ENCODE data around the gene ACSL3. TPM values are rescaled to one million over a fixed set of nuclear protein-coding genes. Genes with fewer than 3 reads are reported as not detected.

The ACSL3 gene
- total RNA-seq, 1 donor from 2014 or later, result 95.8 TPM

DNA sequence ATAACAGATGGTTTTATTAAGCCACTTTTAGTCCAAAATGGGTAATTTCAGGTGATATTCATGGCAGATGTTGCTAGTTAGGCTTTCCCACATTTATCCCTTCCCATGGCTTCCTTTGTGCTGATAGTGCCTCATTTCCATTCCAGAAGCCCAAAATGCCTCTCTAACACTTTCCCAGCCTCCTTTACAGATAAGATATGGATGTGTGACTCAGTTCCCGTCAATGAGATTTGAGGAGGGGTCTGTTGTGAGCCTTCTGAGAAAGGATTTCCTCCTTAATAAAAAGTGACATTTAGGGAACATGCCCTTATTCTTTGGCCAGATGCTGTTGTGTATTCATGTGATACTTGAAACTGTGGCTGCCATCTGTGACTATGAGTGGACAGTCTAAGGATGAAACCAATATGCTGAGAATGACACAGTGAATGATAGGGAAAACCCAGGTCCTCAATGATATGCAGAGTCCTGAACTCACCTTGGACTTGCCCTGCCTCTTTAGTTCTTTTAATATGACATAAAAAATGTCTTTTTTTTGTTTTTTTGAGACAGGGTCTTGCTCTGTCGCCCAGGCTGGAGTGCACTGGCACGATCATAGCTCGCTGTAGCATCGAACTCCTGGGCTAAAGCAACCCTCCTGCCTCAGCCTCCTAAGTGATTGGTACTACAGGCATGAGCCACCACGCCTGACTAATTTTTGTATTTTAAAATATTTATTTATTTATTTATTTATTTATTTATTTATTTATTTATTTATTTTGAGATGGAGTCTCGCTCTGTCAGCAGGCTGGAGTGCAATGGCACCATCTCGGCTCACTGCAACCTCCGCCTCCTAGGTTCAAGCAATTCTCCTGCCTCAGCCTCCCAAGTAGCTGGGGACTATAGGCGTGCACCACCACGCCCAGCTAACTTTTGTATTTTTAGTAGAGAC, 5.8 kb upstream of the ACSL3 start:
- TF ChIP-seq, protein P1, sequence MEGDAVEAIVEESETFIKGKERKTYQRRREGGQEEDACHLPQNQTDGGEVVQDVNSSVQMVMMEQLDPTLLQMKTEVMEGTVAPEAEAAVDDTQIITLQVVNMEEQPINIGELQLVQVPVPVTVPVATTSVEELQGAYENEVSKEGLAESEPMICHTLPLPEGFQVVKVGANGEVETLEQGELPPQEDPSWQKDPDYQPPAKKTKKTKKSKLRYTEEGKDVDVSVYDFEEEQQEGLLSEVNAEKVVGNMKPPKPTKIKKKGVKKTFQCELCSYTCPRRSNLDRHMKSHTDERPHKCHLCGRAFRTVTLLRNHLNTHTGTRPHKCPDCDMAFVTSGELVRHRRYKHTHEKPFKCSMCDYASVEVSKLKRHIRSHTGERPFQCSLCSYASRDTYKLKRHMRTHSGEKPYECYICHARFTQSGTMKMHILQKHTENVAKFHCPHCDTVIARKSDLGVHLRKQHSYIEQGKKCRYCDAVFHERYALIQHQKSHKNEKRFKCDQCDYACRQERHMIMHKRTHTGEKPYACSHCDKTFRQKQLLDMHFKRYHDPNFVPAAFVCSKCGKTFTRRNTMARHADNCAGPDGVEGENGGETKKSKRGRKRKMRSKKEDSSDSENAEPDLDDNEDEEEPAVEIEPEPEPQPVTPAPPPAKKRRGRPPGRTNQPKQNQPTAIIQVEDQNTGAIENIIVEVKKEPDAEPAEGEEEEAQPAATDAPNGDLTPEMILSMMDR (conservative IDR thresholded peaks at IDR 0.05), result no peak
- Mint-ChIP-seq H3K27ac (no peak overlapping the region), H3K4me1 (ENCODE audit: unreplicated experiment) (peaks cover 4% of the 10 kb centered on the region), H3K9me3 (no peaks in the 10 kb centered on the region), H3K27me3 (peaks cover 2% of the 10 kb centered on the region), H3K36me3 (no peaks in the 10 kb centered on the region), H3K4me3 (no peak overlapping the region)
- DNase-seq (ENCODE audit: extremely low spot score, unreplicated experiment), result no peak

DNA sequence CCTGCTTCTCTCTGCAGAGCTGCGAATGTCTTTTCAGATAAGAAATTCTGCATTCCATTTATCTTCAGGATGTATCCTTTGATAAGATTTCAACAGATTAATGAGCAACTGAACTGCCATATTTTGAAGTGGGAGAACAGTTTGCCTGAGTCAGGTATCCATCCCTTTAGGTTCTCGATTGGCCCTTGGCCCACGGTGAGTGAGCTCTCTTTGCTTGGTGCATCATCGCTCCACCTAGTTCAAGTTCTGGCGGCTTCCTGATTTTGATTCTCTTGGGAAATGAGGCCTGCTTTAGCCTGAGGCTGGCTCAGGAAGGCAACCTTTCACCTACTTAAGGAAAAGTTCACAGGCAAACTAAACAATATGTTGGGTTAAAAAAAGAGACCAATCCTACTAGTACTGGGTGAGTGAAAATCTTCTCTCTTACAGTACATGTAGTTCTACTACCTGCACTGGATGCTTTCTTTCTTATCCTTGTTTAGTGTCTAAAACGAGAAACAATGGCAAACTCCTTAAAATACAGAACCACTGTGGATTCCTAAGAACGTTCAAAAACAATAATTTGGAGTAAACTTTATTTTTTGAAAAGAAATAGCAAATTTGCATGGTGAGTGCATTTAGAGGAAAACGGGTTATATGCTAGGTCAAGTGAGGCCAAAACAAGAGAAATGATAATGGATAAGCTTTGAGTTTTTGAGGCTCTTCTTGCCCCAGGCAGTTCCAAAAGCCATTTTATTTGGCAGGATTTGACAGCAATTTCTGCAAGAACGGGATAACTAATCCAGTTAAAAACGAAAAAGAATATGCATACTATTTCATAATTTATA, 837 bp upstream of the ACSL3 start:
- TF ChIP-seq, protein P1 (conservative IDR thresholded peaks at IDR 0.05), result no peak
- no peaks in the 10 kb centered on the region for H3K36me3 Mint-ChIP-seq
- peak overlapping the region; percentile 87 for H3K4me3 Mint-ChIP-seq
- DNase-seq (ENCODE audit: extremely low spot score, unreplicated experiment), result no peak
- H3K27me3 Mint-ChIP-seq, result no peaks in the 10 kb centered on the region
- no peaks in the 10 kb centered on the region for H3K9me3 Mint-ChIP-seq
- H3K4me1 Mint-ChIP-seq (ENCODE audit: unreplicated experiment), result peaks cover 7% of the 10 kb centered on the region
- H3K27ac Mint-ChIP-seq, result peak overlapping the region; percentile 89

DNA sequence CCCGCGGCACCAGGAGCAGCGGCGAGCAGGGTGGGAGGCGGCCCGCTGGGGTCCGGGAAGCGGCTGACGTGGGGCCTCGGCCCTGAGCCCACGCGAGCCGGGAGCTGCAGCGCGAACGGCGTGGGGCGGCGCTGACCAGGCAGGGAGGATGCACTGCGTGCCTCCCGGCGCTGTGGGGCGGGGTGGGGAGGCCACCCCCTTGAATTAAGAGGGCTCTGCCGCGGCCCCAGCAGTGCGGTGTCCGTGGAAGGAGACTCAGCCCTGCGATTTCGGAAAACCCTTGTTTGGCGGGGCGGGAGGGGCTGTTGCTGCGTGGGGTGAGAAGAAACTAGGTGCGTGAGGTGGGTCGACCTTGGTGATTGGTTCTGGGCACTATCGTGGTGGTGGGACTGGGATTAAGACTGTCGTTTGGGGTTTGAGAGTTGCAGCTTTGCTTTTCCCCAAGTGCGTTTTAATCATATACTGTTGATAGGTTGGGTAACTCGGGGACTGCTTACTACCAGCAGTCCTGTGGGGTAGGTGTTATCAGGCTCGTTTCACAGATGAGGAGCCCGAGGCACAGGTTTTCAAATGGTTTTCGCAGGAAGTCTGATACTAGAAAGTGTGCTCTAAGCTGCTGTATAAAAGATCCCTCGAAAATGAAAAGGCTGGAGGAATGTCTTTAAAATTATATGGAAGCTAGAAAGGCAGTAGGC, 722 bp downstream of the ACSL3 start:
- Mint-ChIP-seq H3K9me3 (no peaks in the 10 kb centered on the region), H3K4me1 (ENCODE audit: unreplicated experiment) (peaks cover 13% of the 10 kb centered on the region), H3K36me3 (no peaks in the 10 kb centered on the region), H3K4me3 (no peak overlapping the region), H3K27ac (no peak overlapping the region), H3K27me3 (no peaks in the 10 kb centered on the region)
- TF ChIP-seq, protein P1 (conservative IDR thresholded peaks at IDR 0.05), result peak; percentile 7
- no peak for DNase-seq (ENCODE audit: extremely low spot score, unreplicated experiment)

DNA sequence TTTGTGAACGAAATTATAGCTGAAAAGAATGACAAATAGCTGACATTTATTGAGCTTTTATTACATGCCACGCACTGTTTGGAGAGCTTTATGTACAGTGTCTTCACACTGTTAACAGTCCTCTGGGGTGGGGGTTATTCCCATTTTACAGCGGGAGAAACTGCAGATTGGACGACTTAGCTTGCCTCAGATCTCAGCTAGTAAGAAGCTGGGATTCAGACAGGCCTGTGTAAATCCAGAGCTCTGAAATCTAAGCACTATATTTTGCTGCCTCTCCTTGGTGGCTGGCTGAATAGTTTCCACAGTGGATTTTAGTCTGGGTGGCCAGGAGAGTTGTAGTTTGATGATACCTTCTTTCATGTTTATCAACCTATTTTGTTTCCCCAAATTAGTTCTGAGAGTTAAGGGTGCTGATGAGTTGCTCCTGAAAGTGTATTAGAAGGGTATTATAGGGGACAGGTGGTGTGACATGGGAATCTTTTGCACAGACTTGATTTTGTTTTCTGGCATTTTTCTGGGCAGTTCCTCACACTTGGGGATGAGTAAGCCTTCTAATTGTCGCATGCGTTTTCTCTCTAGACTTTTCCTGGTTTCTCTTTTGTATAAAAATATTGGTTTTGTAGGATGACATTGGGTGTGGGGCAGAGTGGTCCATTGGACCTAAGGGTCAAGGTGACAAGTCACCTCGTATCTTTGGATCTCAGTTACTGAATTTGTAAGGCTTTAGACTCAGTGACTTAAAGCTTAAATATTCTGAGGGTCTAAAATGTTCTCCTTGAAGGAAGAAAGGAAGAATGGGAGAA, 1.5 kb downstream of the ACSL3 start:
- Mint-ChIP-seq H3K36me3 (no peaks in the 10 kb centered on the region), H3K27me3 (no peaks in the 10 kb centered on the region), H3K4me3 (no peak overlapping the region), H3K4me1 (ENCODE audit: unreplicated experiment) (peaks cover 13% of the 10 kb centered on the region), H3K27ac (no peak overlapping the region), H3K9me3 (no peaks in the 10 kb centered on the region)
- TF ChIP-seq, protein P1 (conservative IDR thresholded peaks at IDR 0.05), result no peak
- no peak for DNase-seq (ENCODE audit: extremely low spot score, unreplicated experiment)
